ENCODE measurements around the gene IGSF21. TPM values are rescaled to one million over a fixed set of nuclear protein-coding genes. Genes with fewer than 3 reads are reported as not detected.

Gene IGSF21
- total RNA-seq, 1 experiment from 2014 or later, result 30.5 TPM

- H3K4me3 Mint-ChIP-seq, result no peak overlapping the region
- DNase-seq (ENCODE audit: low spot score) (no peak), ATAC-seq (no peak)
- H3K9me3 Mint-ChIP-seq, result no peaks in the 10 kb centered on the region
- ChIA-PET POLR2A (no interaction called here), CTCF (interaction anchor here (1.6 to 2.0 kb wide), 2 partner anchors 11 to 93 kb away, joined by 5 to 6 read pairs; no protein-coding TSS in a partner anchor)
- H3K27ac Mint-ChIP-seq, result no peak overlapping the region
- no peaks in the 10 kb centered on the region for H3K36me3 Mint-ChIP-seq
- TF ChIP-seq, protein P1, sequence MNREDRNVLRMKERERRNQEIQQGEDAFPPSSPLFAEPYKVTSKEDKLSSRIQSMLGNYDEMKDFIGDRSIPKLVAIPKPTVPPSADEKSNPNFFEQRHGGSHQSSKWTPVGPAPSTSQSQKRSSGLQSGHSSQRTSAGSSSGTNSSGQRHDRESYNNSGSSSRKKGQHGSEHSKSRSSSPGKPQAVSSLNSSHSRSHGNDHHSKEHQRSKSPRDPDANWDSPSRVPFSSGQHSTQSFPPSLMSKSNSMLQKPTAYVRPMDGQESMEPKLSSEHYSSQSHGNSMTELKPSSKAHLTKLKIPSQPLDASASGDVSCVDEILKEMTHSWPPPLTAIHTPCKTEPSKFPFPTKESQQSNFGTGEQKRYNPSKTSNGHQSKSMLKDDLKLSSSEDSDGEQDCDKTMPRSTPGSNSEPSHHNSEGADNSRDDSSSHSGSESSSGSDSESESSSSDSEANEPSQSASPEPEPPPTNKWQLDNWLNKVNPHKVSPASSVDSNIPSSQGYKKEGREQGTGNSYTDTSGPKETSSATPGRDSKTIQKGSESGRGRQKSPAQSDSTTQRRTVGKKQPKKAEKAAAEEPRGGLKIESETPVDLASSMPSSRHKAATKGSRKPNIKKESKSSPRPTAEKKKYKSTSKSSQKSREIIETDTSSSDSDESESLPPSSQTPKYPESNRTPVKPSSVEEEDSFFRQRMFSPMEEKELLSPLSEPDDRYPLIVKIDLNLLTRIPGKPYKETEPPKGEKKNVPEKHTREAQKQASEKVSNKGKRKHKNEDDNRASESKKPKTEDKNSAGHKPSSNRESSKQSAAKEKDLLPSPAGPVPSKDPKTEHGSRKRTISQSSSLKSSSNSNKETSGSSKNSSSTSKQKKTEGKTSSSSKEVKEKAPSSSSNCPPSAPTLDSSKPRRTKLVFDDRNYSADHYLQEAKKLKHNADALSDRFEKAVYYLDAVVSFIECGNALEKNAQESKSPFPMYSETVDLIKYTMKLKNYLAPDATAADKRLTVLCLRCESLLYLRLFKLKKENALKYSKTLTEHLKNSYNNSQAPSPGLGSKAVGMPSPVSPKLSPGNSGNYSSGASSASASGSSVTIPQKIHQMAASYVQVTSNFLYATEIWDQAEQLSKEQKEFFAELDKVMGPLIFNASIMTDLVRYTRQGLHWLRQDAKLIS (CRISPR knock-in tag; IDR thresholded peaks at IDR 0.05; ENCODE audit: borderline replicate concordance), result no peak
- TF ChIP-seq ZNF121 (CRISPR knock-in tag; IDR thresholded peaks at IDR 0.05) (peak; percentile 52; the same call in 1 of the 2 replicates), E2F5 (CRISPR knock-in tag; IDR thresholded peaks at IDR 0.05) (no peak)
- TF ChIP-seq, protein P2, sequence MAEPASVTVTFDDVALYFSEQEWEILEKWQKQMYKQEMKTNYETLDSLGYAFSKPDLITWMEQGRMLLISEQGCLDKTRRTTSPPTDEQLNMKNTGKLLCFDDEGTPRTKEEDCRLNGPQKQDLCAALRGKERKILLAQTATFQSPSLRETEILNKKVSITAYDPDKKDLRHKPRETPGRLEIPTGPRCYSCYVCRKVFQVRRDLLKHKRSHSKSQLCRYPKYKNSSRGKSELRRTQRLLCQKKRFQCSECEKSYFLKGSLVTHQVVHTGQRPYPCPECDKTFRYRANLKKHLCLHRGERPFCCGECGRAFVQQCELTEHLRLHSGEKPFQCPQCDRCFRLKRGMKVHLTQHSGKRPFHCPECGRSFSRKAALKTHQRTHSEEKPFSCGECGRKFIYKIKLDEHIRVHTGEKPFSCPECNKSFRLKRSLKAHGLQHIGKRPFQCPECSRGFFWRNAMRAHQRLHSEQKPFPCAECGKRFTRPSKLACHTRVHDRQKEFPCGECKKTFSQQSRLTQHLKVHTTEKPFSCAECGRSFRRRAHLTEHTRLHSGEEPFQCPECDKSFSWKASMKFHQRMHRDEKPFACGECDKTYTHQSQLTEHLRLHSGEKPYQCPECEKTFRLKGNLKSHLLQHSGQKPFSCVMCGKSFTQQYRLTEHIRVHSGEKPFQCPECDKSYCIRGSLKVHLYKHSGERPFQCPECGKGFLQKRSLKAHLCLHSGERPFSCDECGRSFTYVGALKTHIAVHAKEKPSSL (CRISPR knock-in tag; conservative IDR thresholded peaks at IDR 0.05), result no peak
- no peaks in the 10 kb centered on the region for H3K27me3 Mint-ChIP-seq (ENCODE audit: low read depth)
- peaks cover 37% of the 10 kb centered on the region for H3K4me1 Mint-ChIP-seq
These were observed 34.1 kb downstream of the IGSF21 start for GRCh38 chr1:18141661-18142060.

GRCh38 chr1:18142471-18142870 is 34.9 kb downstream of the IGSF21 start:
- POLR2A ChIA-PET, result no interaction called here
- Mint-ChIP-seq H3K4me1 (peaks cover 45% of the 10 kb centered on the region), H3K36me3 (no peaks in the 10 kb centered on the region), H3K27ac (no peak overlapping the region), H3K4me3 (no peak overlapping the region), H3K9me3 (no peaks in the 10 kb centered on the region), H3K27me3 (ENCODE audit: low read depth) (no peaks in the 10 kb centered on the region)
- DNase-seq (ENCODE audit: low spot score) (no peak), ATAC-seq (no peak)
- CTCF ChIA-PET, result no interaction called here
- TF ChIP-seq, protein P3, sequence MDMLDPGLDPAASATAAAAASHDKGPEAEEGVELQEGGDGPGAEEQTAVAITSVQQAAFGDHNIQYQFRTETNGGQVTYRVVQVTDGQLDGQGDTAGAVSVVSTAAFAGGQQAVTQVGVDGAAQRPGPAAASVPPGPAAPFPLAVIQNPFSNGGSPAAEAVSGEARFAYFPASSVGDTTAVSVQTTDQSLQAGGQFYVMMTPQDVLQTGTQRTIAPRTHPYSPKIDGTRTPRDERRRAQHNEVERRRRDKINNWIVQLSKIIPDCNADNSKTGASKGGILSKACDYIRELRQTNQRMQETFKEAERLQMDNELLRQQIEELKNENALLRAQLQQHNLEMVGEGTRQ (CRISPR knock-in tag; IDR thresholded peaks at IDR 0.05), result no peak
- TF ChIP-seq STAT6 (CRISPR knock-in tag; conservative IDR thresholded peaks at IDR 0.05; ENCODE audit: low read depth) (no peak), PRRX2 (CRISPR knock-in tag; IDR thresholded peaks at IDR 0.05) (no peak), FOXJ3 (CRISPR knock-in tag; IDR thresholded peaks at IDR 0.05; ENCODE audit: borderline replicate concordance) (no peak), ZNF671 (CRISPR knock-in tag; IDR thresholded peaks at IDR 0.05) (no peak), NR2C2 (CRISPR knock-in tag; IDR thresholded peaks at IDR 0.05) (no peak), ZNF263 (CRISPR knock-in tag; IDR thresholded peaks at IDR 0.05; ENCODE audit: low read depth) (no peak), ZNF138 (CRISPR knock-in tag; conservative IDR thresholded peaks at IDR 0.05) (no peak), CTCF (IDR thresholded peaks at IDR 0.05) (no peak), NFYB (CRISPR knock-in tag; conservative IDR thresholded peaks at IDR 0.05; ENCODE audit: low read depth) (no peak), ELF4 (CRISPR knock-in tag; IDR thresholded peaks at IDR 0.05; ENCODE audit: low read depth) (no peak), EMX1 (CRISPR knock-in tag; IDR thresholded peaks at IDR 0.05) (no peak)
- TF ChIP-seq, protein P4, sequence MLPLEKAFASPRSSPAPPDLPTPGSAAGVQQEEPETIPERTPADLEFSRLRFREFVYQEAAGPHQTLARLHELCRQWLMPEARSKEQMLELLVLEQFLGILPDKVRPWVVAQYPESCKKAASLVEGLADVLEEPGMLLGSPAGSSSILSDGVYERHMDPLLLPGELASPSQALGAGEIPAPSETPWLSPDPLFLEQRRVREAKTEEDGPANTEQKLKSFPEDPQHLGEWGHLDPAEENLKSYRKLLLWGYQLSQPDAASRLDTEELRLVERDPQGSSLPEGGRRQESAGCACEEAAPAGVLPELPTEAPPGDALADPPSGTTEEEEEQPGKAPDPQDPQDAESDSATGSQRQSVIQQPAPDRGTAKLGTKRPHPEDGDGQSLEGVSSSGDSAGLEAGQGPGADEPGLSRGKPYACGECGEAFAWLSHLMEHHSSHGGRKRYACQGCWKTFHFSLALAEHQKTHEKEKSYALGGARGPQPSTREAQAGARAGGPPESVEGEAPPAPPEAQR (CRISPR knock-in tag; IDR thresholded peaks at IDR 0.05), result no peak
- TF ChIP-seq, protein P5, sequence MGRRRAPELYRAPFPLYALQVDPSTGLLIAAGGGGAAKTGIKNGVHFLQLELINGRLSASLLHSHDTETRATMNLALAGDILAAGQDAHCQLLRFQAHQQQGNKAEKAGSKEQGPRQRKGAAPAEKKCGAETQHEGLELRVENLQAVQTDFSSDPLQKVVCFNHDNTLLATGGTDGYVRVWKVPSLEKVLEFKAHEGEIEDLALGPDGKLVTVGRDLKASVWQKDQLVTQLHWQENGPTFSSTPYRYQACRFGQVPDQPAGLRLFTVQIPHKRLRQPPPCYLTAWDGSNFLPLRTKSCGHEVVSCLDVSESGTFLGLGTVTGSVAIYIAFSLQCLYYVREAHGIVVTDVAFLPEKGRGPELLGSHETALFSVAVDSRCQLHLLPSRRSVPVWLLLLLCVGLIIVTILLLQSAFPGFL (CRISPR knock-in tag; IDR thresholded peaks at IDR 0.05; ENCODE audit: borderline replicate concordance), result no peak

Data from WTC11 (cell line).